IgD-negative memory B cell (primary cell): ENCODE results near the gene ACAT2. TPM values are rescaled to one million over a fixed set of nuclear protein-coding genes. Genes with fewer than 3 reads are reported as not detected.
"Not testable (repeated sequence)": the region's sequence is repeated elsewhere in the genome, so short reads cannot be mapped to it uniquely, and the experiment has no call there.

Source experiments
- H3K27ac Mint-ChIP-seq, 3 donors: one replicate each; pipeline ENCODE4 v1.8.0; 2020 to 2022; ENCODE audit warnings: mild to moderate bottlenecking in 3 of 3, mixed read lengths in 3 of 3, moderate library complexity in 1 of 3
- H3K27me3 Mint-ChIP-seq: one replicate; pipeline ENCODE4 v1.8.0; 2021; ENCODE audit warnings: mixed read lengths
- H3K36me3 Mint-ChIP-seq: one replicate; pipeline ENCODE4 v1.8.0; 2020; ENCODE audit warnings: mild to moderate bottlenecking, mixed read lengths
- H3K4me1 Mint-ChIP-seq, 3 donors: one replicate each; pipeline ENCODE4 v1.8.0; 2020 to 2022; ENCODE audit warnings: mixed read lengths in 3 of 3, mild to moderate bottlenecking in 1 of 3
- H3K4me3 Mint-ChIP-seq, 4 donors: one replicate each; pipeline ENCODE4 v1.8.0; 2020 to 2022; ENCODE audit warnings: mild to moderate bottlenecking in 4 of 4, mixed read lengths in 4 of 4, moderate library complexity in 3 of 4
- H3K9me3 Mint-ChIP-seq, 3 donors: one replicate each; pipeline ENCODE4 v1.8.0; 2020 to 2021; ENCODE audit warnings: mixed read lengths in 3 of 3, mild to moderate bottlenecking in 1 of 3
- polyA plus RNA-seq: library from polyadenylated mRNA; unstranded; fragments of 300-500 nt; fragmentation: Illumina TruSeq; gene quantifications from one replicate; pipeline ENCODE4 v1.2.3, GENCODE V29; 2021

Gene ACAT2
- polyA plus RNA-seq, 1 donor from 2014 or later: 23.6 TPM

DNA sequence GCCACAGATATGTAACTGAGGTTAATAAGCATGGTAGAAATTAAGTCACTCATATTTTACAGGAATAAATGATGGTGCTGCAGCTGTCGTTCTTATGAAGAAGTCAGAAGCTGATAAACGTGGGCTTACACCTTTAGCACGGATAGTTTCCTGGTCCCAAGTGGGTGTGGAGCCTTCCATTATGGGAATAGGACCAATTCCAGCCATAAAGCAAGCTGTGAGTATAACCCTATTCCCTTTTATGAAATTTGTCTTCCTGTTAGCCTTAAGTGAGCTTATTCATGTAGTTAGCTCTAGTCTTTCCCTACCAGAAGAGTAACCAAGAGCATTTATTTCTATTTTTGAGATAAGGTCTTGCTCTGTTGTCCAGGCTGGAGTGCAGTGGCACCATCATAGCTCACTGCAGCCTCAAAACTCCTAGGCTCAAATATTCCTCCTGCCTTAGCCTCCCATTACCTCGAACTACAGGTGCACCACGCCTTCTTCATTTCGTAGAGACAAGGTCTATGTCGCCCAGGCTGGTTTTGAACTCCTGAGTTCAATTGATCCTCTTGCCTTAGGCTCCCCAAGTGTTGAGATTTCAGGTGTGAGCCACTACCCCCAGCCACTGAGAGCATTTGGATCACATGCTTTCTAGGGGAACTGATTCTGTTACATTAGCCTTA, 15.5 kb downstream of the ACAT2 start:
- no peak overlapping the region for H3K27ac Mint-ChIP-seq
- H3K9me3 Mint-ChIP-seq: no peaks in the 10 kb centered on the region
- H3K36me3 Mint-ChIP-seq: peaks cover 3% of the 10 kb centered on the region
- peak overlapping the region in 1 of 4 donors; percentile 47 for H3K4me3 Mint-ChIP-seq
- H3K27me3 Mint-ChIP-seq: no peaks in the 10 kb centered on the region
- peaks cover 0 to 2% (median 2%) of the 10 kb centered on the region in 3 donors for H3K4me1 Mint-ChIP-seq

GRCh38 chr6:159778131-159778530, 16.3 kb downstream of the ACAT2 start:
- Mint-ChIP-seq H3K27ac (no peak overlapping the region), H3K36me3 (peaks cover 5% of the 10 kb centered on the region), H3K27me3 (no peaks in the 10 kb centered on the region), H3K4me1 (peaks cover 5 to 6% (median 6%) of the 10 kb centered on the region in 3 donors), H3K4me3 (no peak overlapping the region), H3K9me3 (no peaks in the 10 kb centered on the region)

- peaks cover 5 to 6% (median 6%) of the 10 kb centered on the region in 3 donors for H3K4me1 Mint-ChIP-seq
- H3K36me3 Mint-ChIP-seq: peaks cover 5% of the 10 kb centered on the region
- H3K4me3 Mint-ChIP-seq: no peak overlapping the region
- no peaks in the 10 kb centered on the region for H3K9me3 Mint-ChIP-seq
- no peak overlapping the region for H3K27ac Mint-ChIP-seq
- no peaks in the 10 kb centered on the region for H3K27me3 Mint-ChIP-seq
Observed at GRCh38 chr6:159778542-159779103, 16.8 kb downstream of the ACAT2 start.

GRCh38 chr6:159788276-159788675, 26.4 kb downstream of the ACAT2 start:
- no peaks in the 10 kb centered on the region for H3K9me3 Mint-ChIP-seq
- peak overlapping the region; percentile 69 to 96 (median 91) for H3K27ac Mint-ChIP-seq
- peaks cover 25 to 38% (median 31%) of the 10 kb centered on the region in 3 donors for H3K4me1 Mint-ChIP-seq
- peak overlapping the region; percentile 93 to 100 (median 98) for H3K4me3 Mint-ChIP-seq
- peaks cover 5% of the 10 kb centered on the region for H3K36me3 Mint-ChIP-seq
- no peaks in the 10 kb centered on the region for H3K27me3 Mint-ChIP-seq

- Mint-ChIP-seq H3K4me3 (peak overlapping the region; percentile 93 to 100 (median 98)), H3K27me3 (no peaks in the 10 kb centered on the region), H3K4me1 (peaks cover 25 to 38% (median 31%) of the 10 kb centered on the region in 3 donors), H3K27ac (peak overlapping the region; percentile 91 to 99 (median 96)), H3K36me3 (peaks cover 4% of the 10 kb centered on the region), H3K9me3 (no peaks in the 10 kb centered on the region)
Observed at GRCh38 chr6:159788753-159789376, 27.0 kb downstream of the ACAT2 start.

- peak within 1 kb of the TSS; percentile 95 to 99 (median 96) for H3K27ac Mint-ChIP-seq
- H3K36me3 Mint-ChIP-seq: peaks cover 3% of the 10 kb centered on the region
- peaks cover 25 to 40% (median 33%) of the 10 kb centered on the region in 3 donors for H3K4me1 Mint-ChIP-seq
- no peaks in the 10 kb centered on the region for H3K9me3 Mint-ChIP-seq
- H3K27me3 Mint-ChIP-seq: no peaks in the 10 kb centered on the region
- H3K4me3 Mint-ChIP-seq: peak within 1 kb of the TSS; percentile 97 to 100 (median 100)
Observed at GRCh38 chr6:159789377-159790148, 27.7 kb downstream of the ACAT2 start, which contains the start of gene TCP1. TCP1 (minus strand) TSS chr6:159789602; CDS start chr6:159789468, 134 bp downstream.

GRCh38 chr6:159790149-159790955, 28.5 kb downstream of the ACAT2 start, which contains the start of gene MRPL18:
MRPL18 (plus strand) TSS chr6:159790467; CDS start chr6:159790588, 121 bp downstream.
- peaks cover 25 to 38% (median 36%) of the 10 kb centered on the region in 3 donors for H3K4me1 Mint-ChIP-seq
- peak within 1 kb of the TSS; percentile 95 to 99 (median 96) for H3K27ac Mint-ChIP-seq
- H3K27me3 Mint-ChIP-seq: no peaks in the 10 kb centered on the region
- peaks cover 3% of the 10 kb centered on the region for H3K36me3 Mint-ChIP-seq
- no peaks in the 10 kb centered on the region for H3K9me3 Mint-ChIP-seq
- peak within 1 kb of the TSS; percentile 97 to 100 (median 100) for H3K4me3 Mint-ChIP-seq

DNA sequence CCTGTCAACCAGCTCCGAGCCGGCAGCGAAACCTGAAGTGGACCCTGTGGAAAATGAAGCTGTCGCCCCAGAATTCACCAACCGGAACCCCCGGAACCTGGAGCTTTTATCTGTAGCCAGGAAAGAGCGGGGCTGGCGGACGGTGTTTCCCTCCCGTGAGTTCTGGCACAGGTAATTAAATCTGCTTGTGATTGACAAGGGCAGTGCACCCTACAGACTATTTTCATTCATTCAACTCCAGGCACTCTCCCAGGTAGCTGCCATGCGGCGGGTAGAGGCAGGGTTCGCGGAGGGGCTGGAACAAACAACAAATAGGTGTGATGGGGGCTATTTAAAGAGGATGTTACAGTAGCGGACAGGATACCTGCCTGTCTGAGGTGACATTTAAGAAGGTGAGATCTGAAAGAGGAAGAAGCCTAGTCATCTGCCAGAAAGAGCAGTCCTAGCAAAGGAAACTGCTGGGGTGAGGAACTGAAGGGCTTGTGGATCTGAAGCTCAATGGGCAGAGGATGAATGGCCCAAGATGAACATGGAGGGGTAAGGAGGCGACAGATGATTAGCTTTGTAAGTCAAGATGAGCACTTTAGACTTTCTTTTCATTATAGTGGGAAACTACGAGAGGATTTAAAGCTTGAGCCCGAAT, 29.2 kb downstream of the ACAT2 start:
- peaks cover 25 to 38% (median 36%) of the 10 kb centered on the region in 3 donors for H3K4me1 Mint-ChIP-seq
- no peaks in the 10 kb centered on the region for H3K27me3 Mint-ChIP-seq
- no peaks in the 10 kb centered on the region for H3K9me3 Mint-ChIP-seq
- peak overlapping the region; percentile 97 to 100 (median 100) for H3K4me3 Mint-ChIP-seq
- H3K36me3 Mint-ChIP-seq: peaks cover 3% of the 10 kb centered on the region
- peak overlapping the region; percentile 95 to 99 (median 96) for H3K27ac Mint-ChIP-seq

GRCh38 chr6:159794976-159795375, 33.1 kb downstream of the ACAT2 start:
- not testable (repeated sequence) for H3K36me3 Mint-ChIP-seq, H3K27ac Mint-ChIP-seq, H3K27me3 Mint-ChIP-seq, H3K9me3 Mint-ChIP-seq, H3K4me3 Mint-ChIP-seq
- peaks cover 11 to 21% (median 20%) of the 10 kb centered on the region in 3 donors for H3K4me1 Mint-ChIP-seq

GRCh38 chr6:159797554-159797953, 35.7 kb downstream of the ACAT2 start:
- Mint-ChIP-seq H3K9me3 (no peaks in the 10 kb centered on the region), H3K4me1 (peaks cover 0 to 7% (median 6%) of the 10 kb centered on the region in 3 donors), H3K4me3 (no peak overlapping the region), H3K36me3 (peaks cover 4% of the 10 kb centered on the region), H3K27ac (no peak overlapping the region), H3K27me3 (no peaks in the 10 kb centered on the region)

DNA sequence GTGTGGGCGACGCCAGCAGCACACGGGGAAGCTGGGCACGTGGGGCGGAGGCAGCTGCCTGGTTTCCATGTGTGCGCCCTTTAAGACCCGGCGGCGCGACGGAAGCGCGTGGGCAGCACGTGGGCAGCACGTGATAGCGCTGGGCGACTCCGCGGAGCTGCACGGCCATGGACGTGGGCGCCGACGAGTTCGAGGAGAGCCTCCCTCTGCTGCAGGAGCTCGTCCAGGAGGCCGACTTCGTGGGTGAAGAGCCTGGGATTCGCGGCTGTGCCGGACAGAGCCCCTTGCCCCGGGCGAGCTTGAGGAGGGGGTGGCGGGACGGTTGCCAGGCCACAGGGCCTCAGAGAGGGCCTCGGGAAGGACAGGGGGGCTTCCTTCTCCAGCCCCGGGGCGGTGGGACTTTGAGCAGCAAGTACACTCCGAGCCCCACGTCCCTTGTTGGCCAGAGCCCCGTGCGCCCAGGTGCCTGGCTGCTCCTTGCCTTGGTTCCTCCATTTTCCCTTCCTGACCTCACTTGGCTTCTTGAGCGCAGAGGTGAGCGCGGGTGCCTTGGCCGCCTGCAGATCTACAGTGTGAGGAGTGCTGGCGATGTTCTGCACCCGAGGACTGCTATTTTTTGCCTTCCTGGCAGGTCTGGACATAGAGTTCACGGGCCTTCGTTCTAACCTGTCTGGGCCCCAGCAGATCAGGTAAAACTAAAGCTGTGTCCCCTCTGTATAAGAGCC, 38.5 kb downstream of the ACAT2 start, which contains the start of gene PNLDC1:
Gene PNLDC1, plus strand, starts transcription at position 136 of the 725 bp plus-strand sequence. Its CDS starts 32 bp downstream, at position 168.
- H3K36me3 Mint-ChIP-seq: peaks cover 4% of the 10 kb centered on the region
- H3K9me3 Mint-ChIP-seq: no peaks in the 10 kb centered on the region
- no peaks in the 10 kb centered on the region for H3K27me3 Mint-ChIP-seq
- H3K27ac Mint-ChIP-seq: peak within 1 kb of the TSS in 1 of 3 donors; percentile 21
- H3K4me3 Mint-ChIP-seq: no peak within 1 kb of the TSS
- H3K4me1 Mint-ChIP-seq: peaks cover 0 to 4% (median 1%) of the 10 kb centered on the region in 3 donors

GRCh38 chr6:159801935-159802334, 40.1 kb downstream of the ACAT2 start:
- H3K27ac Mint-ChIP-seq: no peak overlapping the region
- no peak overlapping the region for H3K4me3 Mint-ChIP-seq
- peaks cover 7% of the 10 kb centered on the region for H3K36me3 Mint-ChIP-seq
- H3K27me3 Mint-ChIP-seq: no peaks in the 10 kb centered on the region
- H3K4me1 Mint-ChIP-seq: peaks cover 0 to 2% (median 1%) of the 10 kb centered on the region in 3 donors
- no peaks in the 10 kb centered on the region for H3K9me3 Mint-ChIP-seq

GRCh38 chr6:159804504-159804903, 42.7 kb downstream of the ACAT2 start:
- no peaks in the 10 kb centered on the region for H3K9me3 Mint-ChIP-seq
- H3K36me3 Mint-ChIP-seq: peaks cover 3% of the 10 kb centered on the region
- no peak overlapping the region for H3K27ac Mint-ChIP-seq
- no peak overlapping the region for H3K4me3 Mint-ChIP-seq
- H3K4me1 Mint-ChIP-seq: peaks cover 0 to 2% (median 0%) of the 10 kb centered on the region in 3 donors
- H3K27me3 Mint-ChIP-seq: no peaks in the 10 kb centered on the region
